ENCODE measurements around the gene PTPRR.

Gene PTPRR

GRCh38 chr12:70590051-70590450 is 330.5 kb downstream of the PTPRR start:
- DNase-seq, result peak; percentile 22
